H1 (cell line): Measurements from ENCODE around the gene ADARB2. TPM values are rescaled to one million over a fixed set of nuclear protein-coding genes. Genes with fewer than 3 reads are reported as not detected.

Source experiments
- CEBPB ChIP-seq: IDR thresholded peaks from 2 replicates; pipeline ENCODE4 v1.6.1; 2012; ENCODE audit warnings: low read depth, low read length
- GABPA ChIP-seq: IDR thresholded peaks from 2 replicates; pipeline ENCODE4 v1.6.1; 2011; ENCODE audit warnings: mild to moderate bottlenecking, low read length, moderate library complexity, borderline replicate concordance; ENCODE audit not compliant: insufficient read depth
- HDAC2 ChIP-seq, 2 experiments: fragments of 300-600 bp in 1 of 2; sonication (generic) in 1 of 2; IDR thresholded peaks; 2 replicates each; pipeline ENCODE4 v1.6.1; 2011 to 2012; ENCODE audit warnings: low read depth in 2 of 2, low read length in 2 of 2, mild to moderate bottlenecking in 2 of 2, moderate library complexity in 2 of 2, borderline replicate concordance in 1 of 2, inconsistent platforms in 1 of 2
- KDM1A ChIP-seq: fragments of 200-600, 300-600 bp; sonication (generic); IDR thresholded peaks from 2 replicates; pipeline ENCODE4 v1.7.1; 2016; ENCODE audit warnings: mild to moderate bottlenecking, low read length, borderline replicate concordance
- MAFK ChIP-seq: IDR thresholded peaks from 2 replicates; pipeline ENCODE4 v1.6.1; 2012; ENCODE audit warnings: low read depth, mild to moderate bottlenecking, improper control_type of control experiment, low read length
- RBBP5 ChIP-seq: IDR thresholded peaks from 2 replicates; pipeline ENCODE4 v1.7.1; 2012; ENCODE audit warnings: low read depth, mild to moderate bottlenecking, inconsistent platforms, low read length, moderate library complexity, borderline replicate concordance
- RNF2 ChIP-seq: fragments of 200-900, 300-1000 bp; sonication (generic); IDR thresholded peaks from 2 replicates; pipeline ENCODE4 v1.7.1; 2016; ENCODE audit warnings: borderline replicate concordance, low read depth, mild to moderate bottlenecking, antibody characterized with exemption, low read length; ENCODE audit not compliant: poor library complexity, severe bottlenecking; ENCODE audit errors: missing control alignments
- SAP30 ChIP-seq: fragments of 300-600 bp; sonication (generic); IDR thresholded peaks from 2 replicates; pipeline ENCODE4 v1.7.1; 2012; ENCODE audit warnings: low read length, moderate library complexity, mild to moderate bottlenecking, inconsistent platforms; ENCODE audit not compliant: insufficient read depth, insufficient replicate concordance
- polyA plus RNA-seq, 7 experiments: library from polyadenylated mRNA; depleted of rRNA in 3 of 7; stranded (reverse) in 5 of 7; unstranded in 2 of 7; fragments of >200 nt in 5 of 7; fragments of 200-250 nt in 2 of 7; gene quantifications; 1 replicate in 5 of 7; 2 replicates in 1 of 7; 4 replicates in 1 of 7; pipeline versions ENCODE4 v1.2.1 to v1.2.3, GENCODE V29; 2011 to 2013; ENCODE audit warnings: missing spikeins in 2 of 7, mixed read lengths in 2 of 7
- total RNA-seq: library from RNA; stranded (reverse); fragmentation: NEBNext Ultra II Directional; extraction: Animal tissue kit (Norgen Biotek cat#: 25700); gene quantifications from 2 replicates; pipeline ENCODE4 v1.2.1, GENCODE V29; 2021
- TF ChIP-seq, protein P1 (sequence below): fragments of 300-600 bp; sonication (generic); IDR thresholded peaks from 2 replicates; pipeline ENCODE4 v1.7.1; 2012; ENCODE audit warnings: low read length, moderate library complexity, mild to moderate bottlenecking, inconsistent platforms; ENCODE audit not compliant: insufficient replicate concordance
- TF ChIP-seq, protein P2 (sequence below): IDR thresholded peaks from 2 replicates; pipeline ENCODE4 v1.6.1; 2012; ENCODE audit warnings: inconsistent platforms

Gene ADARB2
- total and polyA plus RNA-seq, 2 of the 8 experiments (the other 6 are each of a cell fraction or from before 2014, with no cell fraction given) = 2.2 to 2.8 TPM

DNA sequence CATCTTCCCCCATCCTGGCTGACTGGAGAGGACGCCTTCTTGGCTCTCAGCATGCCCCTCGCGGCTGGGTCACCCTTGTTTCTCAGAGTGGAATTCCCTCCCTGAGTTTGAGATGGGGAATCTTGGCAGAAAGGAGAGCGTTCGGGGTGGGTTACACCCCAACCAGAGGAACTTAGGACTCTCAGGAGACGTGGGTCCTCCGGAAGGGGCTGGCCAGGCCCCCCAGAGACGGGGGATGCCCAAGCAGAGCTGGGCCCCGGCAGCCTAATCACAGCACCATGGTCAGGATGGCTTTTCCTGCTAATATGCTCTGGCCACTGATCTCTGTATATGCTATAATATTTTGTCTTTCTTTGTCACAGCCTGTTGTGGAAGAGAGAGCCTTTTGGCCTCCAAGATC is 466.8 kb downstream of the ADARB2 start (continued):
- TF ChIP-seq, protein P1, sequence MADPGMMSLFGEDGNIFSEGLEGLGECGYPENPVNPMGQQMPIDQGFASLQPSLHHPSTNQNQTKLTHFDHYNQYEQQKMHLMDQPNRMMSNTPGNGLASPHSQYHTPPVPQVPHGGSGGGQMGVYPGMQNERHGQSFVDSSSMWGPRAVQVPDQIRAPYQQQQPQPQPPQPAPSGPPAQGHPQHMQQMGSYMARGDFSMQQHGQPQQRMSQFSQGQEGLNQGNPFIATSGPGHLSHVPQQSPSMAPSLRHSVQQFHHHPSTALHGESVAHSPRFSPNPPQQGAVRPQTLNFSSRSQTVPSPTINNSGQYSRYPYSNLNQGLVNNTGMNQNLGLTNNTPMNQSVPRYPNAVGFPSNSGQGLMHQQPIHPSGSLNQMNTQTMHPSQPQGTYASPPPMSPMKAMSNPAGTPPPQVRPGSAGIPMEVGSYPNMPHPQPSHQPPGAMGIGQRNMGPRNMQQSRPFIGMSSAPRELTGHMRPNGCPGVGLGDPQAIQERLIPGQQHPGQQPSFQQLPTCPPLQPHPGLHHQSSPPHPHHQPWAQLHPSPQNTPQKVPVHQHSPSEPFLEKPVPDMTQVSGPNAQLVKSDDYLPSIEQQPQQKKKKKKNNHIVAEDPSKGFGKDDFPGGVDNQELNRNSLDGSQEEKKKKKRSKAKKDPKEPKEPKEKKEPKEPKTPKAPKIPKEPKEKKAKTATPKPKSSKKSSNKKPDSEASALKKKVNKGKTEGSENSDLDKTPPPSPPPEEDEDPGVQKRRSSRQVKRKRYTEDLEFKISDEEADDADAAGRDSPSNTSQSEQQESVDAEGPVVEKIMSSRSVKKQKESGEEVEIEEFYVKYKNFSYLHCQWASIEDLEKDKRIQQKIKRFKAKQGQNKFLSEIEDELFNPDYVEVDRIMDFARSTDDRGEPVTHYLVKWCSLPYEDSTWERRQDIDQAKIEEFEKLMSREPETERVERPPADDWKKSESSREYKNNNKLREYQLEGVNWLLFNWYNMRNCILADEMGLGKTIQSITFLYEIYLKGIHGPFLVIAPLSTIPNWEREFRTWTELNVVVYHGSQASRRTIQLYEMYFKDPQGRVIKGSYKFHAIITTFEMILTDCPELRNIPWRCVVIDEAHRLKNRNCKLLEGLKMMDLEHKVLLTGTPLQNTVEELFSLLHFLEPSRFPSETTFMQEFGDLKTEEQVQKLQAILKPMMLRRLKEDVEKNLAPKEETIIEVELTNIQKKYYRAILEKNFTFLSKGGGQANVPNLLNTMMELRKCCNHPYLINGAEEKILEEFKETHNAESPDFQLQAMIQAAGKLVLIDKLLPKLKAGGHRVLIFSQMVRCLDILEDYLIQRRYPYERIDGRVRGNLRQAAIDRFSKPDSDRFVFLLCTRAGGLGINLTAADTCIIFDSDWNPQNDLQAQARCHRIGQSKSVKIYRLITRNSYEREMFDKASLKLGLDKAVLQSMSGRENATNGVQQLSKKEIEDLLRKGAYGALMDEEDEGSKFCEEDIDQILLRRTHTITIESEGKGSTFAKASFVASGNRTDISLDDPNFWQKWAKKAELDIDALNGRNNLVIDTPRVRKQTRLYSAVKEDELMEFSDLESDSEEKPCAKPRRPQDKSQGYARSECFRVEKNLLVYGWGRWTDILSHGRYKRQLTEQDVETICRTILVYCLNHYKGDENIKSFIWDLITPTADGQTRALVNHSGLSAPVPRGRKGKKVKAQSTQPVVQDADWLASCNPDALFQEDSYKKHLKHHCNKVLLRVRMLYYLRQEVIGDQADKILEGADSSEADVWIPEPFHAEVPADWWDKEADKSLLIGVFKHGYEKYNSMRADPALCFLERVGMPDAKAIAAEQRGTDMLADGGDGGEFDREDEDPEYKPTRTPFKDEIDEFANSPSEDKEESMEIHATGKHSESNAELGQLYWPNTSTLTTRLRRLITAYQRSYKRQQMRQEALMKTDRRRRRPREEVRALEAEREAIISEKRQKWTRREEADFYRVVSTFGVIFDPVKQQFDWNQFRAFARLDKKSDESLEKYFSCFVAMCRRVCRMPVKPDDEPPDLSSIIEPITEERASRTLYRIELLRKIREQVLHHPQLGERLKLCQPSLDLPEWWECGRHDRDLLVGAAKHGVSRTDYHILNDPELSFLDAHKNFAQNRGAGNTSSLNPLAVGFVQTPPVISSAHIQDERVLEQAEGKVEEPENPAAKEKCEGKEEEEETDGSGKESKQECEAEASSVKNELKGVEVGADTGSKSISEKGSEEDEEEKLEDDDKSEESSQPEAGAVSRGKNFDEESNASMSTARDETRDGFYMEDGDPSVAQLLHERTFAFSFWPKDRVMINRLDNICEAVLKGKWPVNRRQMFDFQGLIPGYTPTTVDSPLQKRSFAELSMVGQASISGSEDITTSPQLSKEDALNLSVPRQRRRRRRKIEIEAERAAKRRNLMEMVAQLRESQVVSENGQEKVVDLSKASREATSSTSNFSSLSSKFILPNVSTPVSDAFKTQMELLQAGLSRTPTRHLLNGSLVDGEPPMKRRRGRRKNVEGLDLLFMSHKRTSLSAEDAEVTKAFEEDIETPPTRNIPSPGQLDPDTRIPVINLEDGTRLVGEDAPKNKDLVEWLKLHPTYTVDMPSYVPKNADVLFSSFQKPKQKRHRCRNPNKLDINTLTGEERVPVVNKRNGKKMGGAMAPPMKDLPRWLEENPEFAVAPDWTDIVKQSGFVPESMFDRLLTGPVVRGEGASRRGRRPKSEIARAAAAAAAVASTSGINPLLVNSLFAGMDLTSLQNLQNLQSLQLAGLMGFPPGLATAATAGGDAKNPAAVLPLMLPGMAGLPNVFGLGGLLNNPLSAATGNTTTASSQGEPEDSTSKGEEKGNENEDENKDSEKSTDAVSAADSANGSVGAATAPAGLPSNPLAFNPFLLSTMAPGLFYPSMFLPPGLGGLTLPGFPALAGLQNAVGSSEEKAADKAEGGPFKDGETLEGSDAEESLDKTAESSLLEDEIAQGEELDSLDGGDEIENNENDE = no peak
- TF ChIP-seq, protein P2, sequence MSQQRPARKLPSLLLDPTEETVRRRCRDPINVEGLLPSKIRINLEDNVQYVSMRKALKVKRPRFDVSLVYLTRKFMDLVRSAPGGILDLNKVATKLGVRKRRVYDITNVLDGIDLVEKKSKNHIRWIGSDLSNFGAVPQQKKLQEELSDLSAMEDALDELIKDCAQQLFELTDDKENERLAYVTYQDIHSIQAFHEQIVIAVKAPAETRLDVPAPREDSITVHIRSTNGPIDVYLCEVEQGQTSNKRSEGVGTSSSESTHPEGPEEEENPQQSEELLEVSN = no peak
- TF ChIP-seq GABPA (no peak), SAP30 (no peak), HDAC2 (IDR thresholded peaks at IDR 0.05; ENCODE audit: borderline replicate concordance in 1 of 2, low read depth in 2 of 2, low read length in 2 of 2) (no peak), RBBP5 (no peak), MAFK (no peak), CEBPB (no peak), RNF2 (no peak), KDM1A (no peak)
